Tibial nerve (tissue), 3 donors: ENCODE measurements around the gene NCKAP1.

Source experiments
- CTCF ChIP-seq, 5 experiments: fragments of 200-600 bp in 3 of 5; fragments of 450-650 bp in 2 of 5; sonication (generic) in 3 of 5; IDR thresholded peaks; one replicate each; pipeline ENCODE4 v1.5.1; 2016 to 2019; ENCODE audit warnings: antibody characterized with exemption in 5 of 5, mild to moderate bottlenecking in 3 of 5, moderate library complexity in 2 of 5
- POLR2A ChIP-seq, 2 donors: fragments of 450-650 bp; IDR thresholded peaks; one replicate each; pipeline ENCODE4 v1.6.1; 2017; ENCODE audit warnings: antibody characterized with exemption in 2 of 2, mild to moderate bottlenecking in 2 of 2, moderate library complexity in 2 of 2

- no peak for TF ChIP-seq CTCF (IDR thresholded peaks at IDR 0.05)
- TF ChIP-seq POLR2A (IDR thresholded peaks at IDR 0.05): no peak
These were observed 168.0 kb downstream of the NCKAP1 start for GRCh38 chr2:182870227-182870626.
